Sigmoid colon (tissue), 7 donors: ENCODE measurements around the gene RALGAPB. TPM values are rescaled to one million over a fixed set of nuclear protein-coding genes. Genes with fewer than 3 reads are reported as not detected.

ENCODE experiments used
- DNase-seq: peaks from one replicate; pipeline ENCODE4 v3.0.0-alpha.2; 2019
- H3K27ac ChIP-seq, 4 donors: fragments of 200-600 bp; sonication (generic); one replicate each; pipeline ENCODE4 v1.5.1; 2016 to 2019; ENCODE audit warnings: mild to moderate bottlenecking in 1 of 4
- H3K27me3 ChIP-seq, 3 donors: fragments of 200-600 bp; sonication (generic); one replicate each; pipeline ENCODE4 v1.5.1; 2019; ENCODE audit warnings: mild to moderate bottlenecking in 1 of 3
- H3K36me3 ChIP-seq, 4 donors: fragments of 200-600 bp; sonication (generic); one replicate each; pipeline ENCODE4 v1.5.1; 2016 to 2019
- H3K4me1 ChIP-seq, 4 donors: fragments of 200-600 bp; sonication (generic); one replicate each; pipeline ENCODE4 v1.5.1; 2017 to 2019
- H3K4me3 ChIP-seq, 4 donors: fragments of 200-600 bp; sonication (generic); one replicate each; pipeline ENCODE4 v1.5.1; 2017 to 2019; ENCODE audit warnings: mild to moderate bottlenecking in 2 of 4, moderate library complexity in 1 of 4
- H3K9me3 ChIP-seq, 4 donors: fragments of 200-600 bp in 3 of 4; sonication (generic) in 3 of 4; one replicate each; pipeline versions ENCODE4 v1.5.1 to v1.6.1; 2013 to 2019
- EP300 ChIP-seq, 4 donors: sonication (generic); formaldehyde crosslinking; IDR thresholded peaks; one replicate each; pipeline ENCODE4 v1.6.1; 2017; ENCODE audit warnings: antibody characterized with exemption in 4 of 4
- POLR2A ChIP-seq, 2 donors: fragments of 450-650 bp; IDR thresholded peaks; one replicate each; pipeline ENCODE4 v1.6.1; 2016; ENCODE audit warnings: antibody characterized with exemption in 2 of 2, mild to moderate bottlenecking in 2 of 2, moderate library complexity in 2 of 2
- POLR2AphosphoS5 ChIP-seq, 4 donors: sonication (generic); formaldehyde crosslinking; IDR thresholded peaks; one replicate each; pipeline ENCODE4 v1.6.1; 2017; ENCODE audit warnings: antibody characterized with exemption in 4 of 4
- WGBS, 2 donors: extraction: QIAGEN DNeasy Blood & Tissue Kit; methylation state at CpG; one replicate each; pipeline ENCODE4 v1.1.7; 2013; 5-methylcytosine and 5-hydroxymethylcytosine counted together
- intact Hi-C: fragments of 100-400 bp; cut with DNase I; formaldehyde crosslinking; loops from one replicate; pipeline ENCODE4 v1.15.1; 2023
- polyA plus RNA-seq, 3 donors: library from polyadenylated mRNA; stranded (reverse); fragments of 200-250 nt; gene quantifications; one replicate each; pipeline ENCODE4 v1.2.3, GENCODE V29; 2013
- total RNA-seq, 4 donors: library from RNA; depleted of rRNA; stranded (reverse); fragments of >200 nt; gene quantifications; one replicate each; pipeline ENCODE4 v1.1.0, GENCODE V29; 2016
- TF ChIP-seq, protein P1 (sequence below), 4 experiments: fragments of 450-650 bp in 3 of 4; fragments of 200-600 bp in 1 of 4; IDR thresholded peaks; one replicate each; pipeline ENCODE4 v1.5.1; 2016 to 2019; ENCODE audit warnings: antibody characterized with exemption in 4 of 4, mild to moderate bottlenecking in 3 of 4, moderate library complexity in 2 of 4
- donor health status: healthy with polysubstance abuse.
- donor health status: Bipolar disorder and iron deficiency.
- donor health status: healthy.

The RALGAPB gene
- total and polyA plus RNA-seq, 7 donors: 7.2 to 37.9 (median 29.3) TPM

DNA sequence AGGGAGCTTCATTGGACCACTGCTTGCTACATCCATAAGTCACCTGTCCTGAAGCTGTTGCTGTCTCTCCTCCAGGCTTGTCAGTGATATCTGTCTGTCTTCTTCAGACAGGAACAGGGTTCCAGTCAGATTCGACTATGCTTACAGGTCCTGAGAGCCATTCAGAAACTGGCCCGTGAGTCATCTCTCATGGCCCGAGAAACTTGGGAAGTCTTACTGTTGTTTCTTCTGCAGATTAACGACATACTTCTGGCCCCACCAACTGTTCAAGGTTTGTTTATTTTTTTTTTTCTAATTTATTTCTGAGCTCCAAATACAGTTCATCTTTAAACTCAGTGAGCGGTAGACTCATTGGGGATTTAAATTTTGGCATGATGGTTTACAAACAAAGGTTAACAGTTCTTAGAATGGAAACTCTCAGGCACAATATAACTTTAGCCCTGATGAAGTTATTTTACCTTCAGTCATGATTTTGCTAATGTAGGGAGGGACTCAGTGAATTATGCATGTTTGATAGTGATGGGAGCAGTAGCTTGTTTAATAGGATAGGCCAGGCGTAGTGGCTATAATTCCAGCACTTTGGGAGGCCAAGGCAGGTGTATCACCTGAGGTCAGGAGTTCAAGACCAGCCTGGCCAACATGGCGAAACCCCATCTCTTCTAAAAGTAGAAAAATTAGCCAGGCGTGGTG, 24.7 kb downstream of the RALGAPB start:
- no peak overlapping the region for H3K27ac ChIP-seq
- DNase-seq: no peak
- TF ChIP-seq, protein P1, sequence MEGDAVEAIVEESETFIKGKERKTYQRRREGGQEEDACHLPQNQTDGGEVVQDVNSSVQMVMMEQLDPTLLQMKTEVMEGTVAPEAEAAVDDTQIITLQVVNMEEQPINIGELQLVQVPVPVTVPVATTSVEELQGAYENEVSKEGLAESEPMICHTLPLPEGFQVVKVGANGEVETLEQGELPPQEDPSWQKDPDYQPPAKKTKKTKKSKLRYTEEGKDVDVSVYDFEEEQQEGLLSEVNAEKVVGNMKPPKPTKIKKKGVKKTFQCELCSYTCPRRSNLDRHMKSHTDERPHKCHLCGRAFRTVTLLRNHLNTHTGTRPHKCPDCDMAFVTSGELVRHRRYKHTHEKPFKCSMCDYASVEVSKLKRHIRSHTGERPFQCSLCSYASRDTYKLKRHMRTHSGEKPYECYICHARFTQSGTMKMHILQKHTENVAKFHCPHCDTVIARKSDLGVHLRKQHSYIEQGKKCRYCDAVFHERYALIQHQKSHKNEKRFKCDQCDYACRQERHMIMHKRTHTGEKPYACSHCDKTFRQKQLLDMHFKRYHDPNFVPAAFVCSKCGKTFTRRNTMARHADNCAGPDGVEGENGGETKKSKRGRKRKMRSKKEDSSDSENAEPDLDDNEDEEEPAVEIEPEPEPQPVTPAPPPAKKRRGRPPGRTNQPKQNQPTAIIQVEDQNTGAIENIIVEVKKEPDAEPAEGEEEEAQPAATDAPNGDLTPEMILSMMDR (IDR thresholded peaks at IDR 0.05): no peak
- TF ChIP-seq EP300 (IDR thresholded peaks at IDR 0.05) (no peak), POLR2A (IDR thresholded peaks at IDR 0.05) (no peak), POLR2AphosphoS5 (IDR thresholded peaks at IDR 0.05) (no peak)
- intact Hi-C loops: no loop called here
- WGBS, 2 donors: 91 to 93% methylated on average over 8 of the region's 8 CpGs
- H3K4me1 ChIP-seq: no peaks in the 10 kb centered on the region
- H3K27me3 ChIP-seq: no peaks in the 10 kb centered on the region
- H3K4me3 ChIP-seq: no peak overlapping the region
- H3K9me3 ChIP-seq: no peaks in the 10 kb centered on the region
- peaks cover 14 to 98% (median 20%) of the 10 kb centered on the region in 4 donors for H3K36me3 ChIP-seq

- Histone ChIP-seq H3K4me1 (no peaks in the 10 kb centered on the region), H3K27me3 (no peaks in the 10 kb centered on the region), H3K36me3 (peaks cover 16 to 96% (median 26%) of the 10 kb centered on the region in 4 donors), H3K27ac (no peak overlapping the region), H3K4me3 (no peak overlapping the region), H3K9me3 (no peaks in the 10 kb centered on the region)
- TF ChIP-seq EP300 (IDR thresholded peaks at IDR 0.05) (no peak), POLR2A (IDR thresholded peaks at IDR 0.05) (no peak), POLR2AphosphoS5 (IDR thresholded peaks at IDR 0.05) (no peak)
- TF ChIP-seq, protein P1 (IDR thresholded peaks at IDR 0.05): no peak
- DNase-seq: no peak
- WGBS, 2 donors: 88 to 93% methylated on average over 1 of the region's 1 CpG
- intact Hi-C loops: no loop called here
These were observed 26.3 kb downstream of the RALGAPB start for GRCh38 chr20:38498909-38499308.

DNA sequence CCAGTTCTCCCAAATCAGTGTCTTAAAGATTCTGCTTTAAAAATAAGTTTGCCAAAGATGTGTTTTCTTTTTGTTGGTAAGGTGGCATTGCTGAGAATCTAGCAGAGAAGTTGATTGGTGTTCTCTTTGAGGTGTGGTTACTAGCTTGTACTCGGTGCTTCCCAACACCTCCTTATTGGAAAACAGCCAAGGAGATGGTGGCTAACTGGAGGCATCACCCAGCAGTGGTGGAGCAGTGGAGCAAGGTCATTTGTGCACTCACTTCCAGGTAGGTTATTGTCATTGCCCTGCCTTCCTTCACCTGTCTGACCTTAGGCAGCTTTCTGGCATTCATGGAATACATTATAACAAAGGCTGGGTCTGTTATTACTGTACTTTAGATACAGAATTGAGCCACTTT, 26.7 kb downstream of the RALGAPB start:
- 34 to 59% methylated on average over 1 of the region's 1 CpG for WGBS, 2 donors
- H3K4me1 ChIP-seq: no peaks in the 10 kb centered on the region
- no peak for DNase-seq
- intact Hi-C loops: no loop called here
- TF ChIP-seq EP300 (IDR thresholded peaks at IDR 0.05) (no peak), POLR2AphosphoS5 (IDR thresholded peaks at IDR 0.05) (no peak), POLR2A (IDR thresholded peaks at IDR 0.05) (no peak)
- TF ChIP-seq, protein P1 (IDR thresholded peaks at IDR 0.05): no peak
- H3K27me3 ChIP-seq: no peaks in the 10 kb centered on the region
- no peaks in the 10 kb centered on the region for H3K9me3 ChIP-seq
- H3K27ac ChIP-seq: no peak overlapping the region
- H3K36me3 ChIP-seq: peaks cover 16 to 92% (median 25%) of the 10 kb centered on the region in 4 donors
- H3K4me3 ChIP-seq: no peak overlapping the region

- 87 to 91% methylated on average over 2 of the region's 2 CpGs for WGBS, 2 donors
- no peak for TF ChIP-seq POLR2A (IDR thresholded peaks at IDR 0.05)
- Histone ChIP-seq H3K4me1 (no peaks in the 10 kb centered on the region), H3K36me3 (peaks cover 14 to 68% (median 24%) of the 10 kb centered on the region in 4 donors), H3K27ac (no peak overlapping the region), H3K4me3 (no peak overlapping the region), H3K9me3 (no peaks in the 10 kb centered on the region), H3K27me3 (no peaks in the 10 kb centered on the region)
- intact Hi-C loops: no loop called here
- DNase-seq: no peak
These were observed 29.3 kb downstream of the RALGAPB start for GRCh38 chr20:38501858-38502436.

GRCh38 chr20:38504368-38505090, 31.9 kb downstream of the RALGAPB start:
- H3K4me3 ChIP-seq: no peak overlapping the region
- no peak overlapping the region for H3K27ac ChIP-seq
- WGBS, 2 donors: 95 to 97% methylated on average over 3 of the region's 3 CpGs
- intact Hi-C loops: no loop called here
- H3K36me3 ChIP-seq: peaks cover 17 to 53% (median 28%) of the 10 kb centered on the region in 4 donors
- no peaks in the 10 kb centered on the region for H3K27me3 ChIP-seq
- H3K9me3 ChIP-seq: no peaks in the 10 kb centered on the region
- no peaks in the 10 kb centered on the region for H3K4me1 ChIP-seq
- TF ChIP-seq EP300 (IDR thresholded peaks at IDR 0.05): no peak
- TF ChIP-seq POLR2A (IDR thresholded peaks at IDR 0.05): no peak
- TF ChIP-seq POLR2AphosphoS5 (IDR thresholded peaks at IDR 0.05): no peak
- TF ChIP-seq, protein P1 (IDR thresholded peaks at IDR 0.05): no peak
- DNase-seq: no peak
